Natural killer cell treated with Interleukin-12 subunit alpha and Interleukin-12 subunit beta and Interleukin-15 and Interleukin-18, amount 100 ng/mL, for 72 hours (primary cell): ENCODE measurements around the gene C3orf52. TPM values are rescaled to one million over a fixed set of nuclear protein-coding genes. Genes with fewer than 3 reads are reported as not detected.
"Not testable (repeated sequence)": the region's sequence is repeated elsewhere in the genome, so short reads cannot be mapped to it uniquely, and the experiment has no call there.

Experiments used
- ATAC-seq, 2 donors: fragments of 150-1000 bp; cut with Tn5 transposase in 1 of 2; sonication (Bioruptor Pico), chemical (Tn5 transposase) in 1 of 2; 2 replicates each; pipeline ENCODE4 v1.10.0; 2021
- DNase-seq: peaks from one replicate; pipeline ENCODE4 v3.0.0; 2022; ENCODE audit warnings: low spot score
- H3K27ac Mint-ChIP-seq, 2 donors: 1 replicate in 1 of 2; 2 replicates in 1 of 2; pipeline ENCODE4 v1.8.0; 2022; ENCODE audit warnings: mixed read lengths in 2 of 2, mild to moderate bottlenecking in 1 of 2, moderate library complexity in 1 of 2
- H3K27me3 Mint-ChIP-seq, 2 donors: 1 replicate in 1 of 2; 2 replicates in 1 of 2; pipeline ENCODE4 v1.8.0; 2022; ENCODE audit warnings: mixed read lengths in 2 of 2
- H3K36me3 Mint-ChIP-seq: one replicate; pipeline ENCODE4 v1.8.0; 2022; ENCODE audit warnings: mixed read lengths
- H3K4me1 Mint-ChIP-seq, 2 donors: 1 replicate in 1 of 2; 2 replicates in 1 of 2; pipeline ENCODE4 v1.8.0; 2022; ENCODE audit warnings: low read depth in 2 of 2, mixed read lengths in 2 of 2, mild to moderate bottlenecking in 1 of 2
- H3K4me3 Mint-ChIP-seq: one replicate; pipeline ENCODE4 v1.8.0; 2022; ENCODE audit warnings: mixed read lengths
- H3K9me3 Mint-ChIP-seq: 2 replicates; pipeline ENCODE4 v1.8.0; 2022; ENCODE audit warnings: mixed read lengths
- total RNA-seq, 2 donors: library from RNA; stranded (reverse); gene quantifications; one replicate each; pipeline ENCODE4 v1.2.3, GENCODE V29; 2022

The C3orf52 gene
- total RNA-seq, 2 donors from 2014 or later = 0.64 to 1.8 TPM

GRCh38 chr3:112072387-112073060 lies 13.7 kb upstream of the C3orf52 start:
- not testable (repeated sequence) for H3K27ac Mint-ChIP-seq, H3K9me3 Mint-ChIP-seq, ATAC-seq, DNase-seq, H3K4me3 Mint-ChIP-seq, H3K36me3 Mint-ChIP-seq, H3K4me1 Mint-ChIP-seq
- peaks cover 17 to 44% of the 10 kb centered on the region in 2 donors for H3K27me3 Mint-ChIP-seq

DNA sequence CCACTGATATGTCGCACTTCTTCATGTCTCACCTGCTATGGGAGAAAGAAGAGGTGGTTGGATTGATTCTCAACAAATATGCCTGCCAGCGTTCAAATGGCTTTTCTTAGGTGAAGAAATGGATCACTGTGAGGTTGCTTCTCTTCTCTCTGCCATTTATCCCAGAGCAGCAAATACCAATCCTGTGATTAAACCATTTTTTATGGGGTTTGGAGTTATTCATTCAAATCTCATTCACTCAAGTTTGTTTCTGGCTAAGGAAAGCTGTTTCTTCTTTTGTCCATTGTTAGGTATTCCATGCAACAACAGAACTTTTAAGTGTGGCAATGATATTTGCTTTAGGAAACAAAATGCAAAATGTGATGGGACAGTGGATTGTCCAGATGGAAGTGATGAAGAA lies 12.2 kb upstream of the C3orf52 start:
- H3K27ac Mint-ChIP-seq = no peak overlapping the region
- no peaks in the 10 kb centered on the region for H3K36me3 Mint-ChIP-seq
- H3K27me3 Mint-ChIP-seq = peaks cover 19 to 29% of the 10 kb centered on the region in 2 donors
- no peak for DNase-seq
- H3K4me3 Mint-ChIP-seq = no peak overlapping the region
- no peaks in the 10 kb centered on the region for H3K9me3 Mint-ChIP-seq
- H3K4me1 Mint-ChIP-seq = no peaks in the 10 kb centered on the region
- ATAC-seq = no peak

DNA sequence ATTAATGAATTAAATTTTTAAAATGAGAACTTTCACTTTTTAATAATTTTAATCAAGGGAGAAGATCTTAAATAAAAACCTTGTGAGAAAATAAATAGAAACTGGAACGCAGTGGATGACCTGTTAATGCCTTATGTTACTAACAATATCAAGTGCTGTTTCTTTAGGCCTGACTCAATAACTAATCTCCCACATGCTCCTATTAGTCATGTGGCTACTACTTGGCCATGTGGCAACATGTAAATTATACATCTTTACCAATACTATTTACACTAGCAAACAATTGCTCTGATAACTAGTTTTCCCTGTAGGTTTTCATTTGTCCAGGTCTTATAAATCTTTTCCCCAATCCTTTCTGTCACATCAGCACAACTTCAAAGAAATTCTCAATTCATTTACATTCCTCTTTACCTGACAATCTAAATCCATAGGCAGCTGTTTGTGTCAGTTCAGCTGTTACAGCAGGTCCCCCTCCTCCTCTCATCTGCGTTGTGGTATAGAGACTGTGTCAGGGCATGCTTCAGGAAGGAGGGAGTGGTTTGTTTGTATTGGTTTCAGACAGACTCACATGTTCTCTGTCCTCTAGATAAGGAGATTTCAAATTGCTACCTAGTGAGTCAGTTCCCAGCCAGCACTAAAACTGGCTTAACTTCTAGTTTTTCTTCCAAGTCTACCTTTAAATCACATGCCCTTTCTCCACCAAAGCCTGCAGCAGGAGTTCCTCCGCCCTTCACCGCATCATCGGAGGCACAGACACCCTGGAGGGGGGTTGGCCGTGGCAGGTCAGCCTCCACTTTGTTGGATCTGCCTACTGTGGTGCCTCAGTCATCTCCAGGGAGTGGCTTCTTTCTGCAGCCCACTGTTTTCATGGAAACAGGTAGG lies 11.3 kb upstream of the C3orf52 start:
- no peak for ATAC-seq
- no peak for DNase-seq
- no peaks in the 10 kb centered on the region for H3K4me1 Mint-ChIP-seq
- peaks cover 15 to 23% of the 10 kb centered on the region in 2 donors for H3K27me3 Mint-ChIP-seq
- no peak overlapping the region for H3K27ac Mint-ChIP-seq
- no peak overlapping the region for H3K4me3 Mint-ChIP-seq
- H3K36me3 Mint-ChIP-seq = no peaks in the 10 kb centered on the region
- no peaks in the 10 kb centered on the region for H3K9me3 Mint-ChIP-seq

DNA sequence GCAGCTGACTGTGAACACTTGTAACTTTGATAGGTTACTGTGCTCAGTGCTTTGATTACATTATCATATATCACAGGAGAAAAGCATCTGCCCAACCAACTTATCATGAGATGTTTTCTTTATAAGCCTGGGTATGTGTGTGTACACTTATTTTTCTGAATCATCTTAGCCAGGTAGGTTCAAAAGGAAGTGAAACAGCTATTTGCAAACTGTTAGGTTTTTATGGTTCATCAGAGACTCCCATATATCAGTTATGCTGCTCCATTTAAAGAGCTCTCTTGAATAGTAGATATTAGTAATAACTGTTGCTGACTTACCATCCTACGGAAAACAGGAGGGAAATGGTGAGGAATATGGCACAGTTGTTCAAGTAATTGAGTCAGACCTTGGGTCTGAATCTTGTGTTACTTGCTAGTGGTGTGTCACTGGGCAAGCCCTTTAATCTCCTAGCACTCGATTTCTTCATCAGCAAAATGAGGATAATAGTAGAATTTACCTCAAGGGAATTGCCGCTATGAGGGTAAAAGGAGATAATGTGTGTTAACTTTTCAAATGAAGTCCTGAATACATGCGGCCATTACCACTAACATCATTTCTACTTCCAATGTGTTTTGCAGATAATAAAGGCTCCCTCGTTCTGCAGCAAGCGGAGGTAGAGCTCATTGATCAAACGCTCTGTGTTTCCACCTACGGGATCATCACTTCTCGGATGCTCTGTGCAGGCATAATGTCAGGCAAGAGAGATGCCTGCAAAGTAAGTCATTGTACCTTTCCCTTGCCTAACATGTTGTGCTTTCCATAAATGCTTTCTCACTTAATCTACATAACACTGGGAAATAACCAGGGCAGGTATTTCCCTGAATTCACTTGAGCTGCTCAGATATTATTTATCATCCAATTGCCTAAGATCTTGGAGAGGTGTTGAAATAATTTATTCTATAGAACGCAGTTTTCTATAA lies 7.8 kb upstream of the C3orf52 start:
- peaks cover 7% of the 10 kb centered on the region in 2 donors for H3K27me3 Mint-ChIP-seq
- no peak for DNase-seq
- no peaks in the 10 kb centered on the region for H3K36me3 Mint-ChIP-seq
- H3K9me3 Mint-ChIP-seq = no peaks in the 10 kb centered on the region
- no peaks in the 10 kb centered on the region for H3K4me1 Mint-ChIP-seq
- no peak overlapping the region for H3K27ac Mint-ChIP-seq
- ATAC-seq = no peak
- H3K4me3 Mint-ChIP-seq = no peak overlapping the region

DNA sequence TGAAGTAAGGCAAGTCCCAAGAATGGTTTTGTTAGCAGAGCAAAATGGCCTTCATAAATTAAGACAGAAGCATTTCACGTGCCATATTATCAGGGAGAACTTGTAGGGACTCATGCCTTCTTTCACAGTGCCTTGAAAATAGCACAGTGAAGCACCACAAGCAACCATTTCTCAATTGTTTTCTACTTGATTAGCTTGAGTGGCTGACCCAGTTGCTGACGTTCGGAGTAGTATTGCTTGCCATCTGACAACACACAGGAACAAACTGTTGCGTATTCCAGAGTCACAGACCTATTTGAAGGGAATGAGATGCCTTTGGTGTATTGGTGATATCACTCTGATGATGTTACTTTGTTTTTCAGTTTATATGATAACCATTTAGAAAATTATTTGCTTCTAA lies 3.0 kb upstream of the C3orf52 start:
- ATAC-seq (no peak), DNase-seq (no peak)
- peaks cover 7 to 20% of the 10 kb centered on the region in 2 donors for H3K27me3 Mint-ChIP-seq
- H3K9me3 Mint-ChIP-seq = no peaks in the 10 kb centered on the region
- peaks cover 6 to 10% of the 10 kb centered on the region in 2 donors for H3K4me1 Mint-ChIP-seq
- no peak overlapping the region for H3K4me3 Mint-ChIP-seq
- no peaks in the 10 kb centered on the region for H3K36me3 Mint-ChIP-seq
- no peak overlapping the region for H3K27ac Mint-ChIP-seq

DNA sequence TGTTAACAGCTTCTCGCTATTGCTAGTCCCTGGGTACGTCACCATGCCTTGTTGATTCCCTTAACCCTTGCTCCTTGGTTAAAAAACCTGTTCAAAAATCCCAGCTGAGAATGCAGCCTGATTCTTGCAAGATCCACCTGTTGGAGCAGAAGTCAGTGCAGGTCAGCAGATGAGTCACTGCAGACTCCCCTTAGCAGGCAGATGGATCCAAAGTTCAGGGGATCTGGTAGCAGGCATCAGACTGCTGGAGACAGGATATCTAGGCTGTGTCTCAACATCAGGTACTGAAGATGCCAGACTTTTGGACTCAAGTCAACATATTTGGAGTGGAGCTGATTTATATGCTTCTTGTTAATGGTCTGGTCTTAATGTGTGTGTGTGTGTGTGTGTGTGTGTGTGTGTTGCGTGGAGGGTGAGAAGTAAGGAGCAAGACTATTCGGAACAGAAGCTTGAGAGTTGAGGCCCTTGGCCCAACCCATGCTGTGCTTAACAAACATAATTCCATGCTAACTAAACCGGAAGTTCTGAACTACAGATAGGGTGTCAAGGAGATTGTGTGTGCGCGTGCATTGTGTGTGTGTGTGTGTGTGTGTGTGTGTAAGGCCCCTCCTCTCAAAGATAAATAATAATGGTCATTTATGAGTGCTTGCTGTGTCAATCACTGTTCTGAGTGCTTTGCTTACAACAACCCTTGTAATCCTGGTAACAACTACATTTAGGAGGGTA lies 1.0 kb upstream of the C3orf52 start:
- no peak for DNase-seq
- peaks cover 6 to 11% of the 10 kb centered on the region in 2 donors for H3K4me1 Mint-ChIP-seq
- no peak overlapping the region for H3K27ac Mint-ChIP-seq
- no peaks in the 10 kb centered on the region for H3K9me3 Mint-ChIP-seq
- peak overlapping the region; percentile 71 for H3K4me3 Mint-ChIP-seq
- H3K27me3 Mint-ChIP-seq = peaks cover 12 to 26% of the 10 kb centered on the region in 2 donors
- no peaks in the 10 kb centered on the region for H3K36me3 Mint-ChIP-seq
- no peak for ATAC-seq

DNA sequence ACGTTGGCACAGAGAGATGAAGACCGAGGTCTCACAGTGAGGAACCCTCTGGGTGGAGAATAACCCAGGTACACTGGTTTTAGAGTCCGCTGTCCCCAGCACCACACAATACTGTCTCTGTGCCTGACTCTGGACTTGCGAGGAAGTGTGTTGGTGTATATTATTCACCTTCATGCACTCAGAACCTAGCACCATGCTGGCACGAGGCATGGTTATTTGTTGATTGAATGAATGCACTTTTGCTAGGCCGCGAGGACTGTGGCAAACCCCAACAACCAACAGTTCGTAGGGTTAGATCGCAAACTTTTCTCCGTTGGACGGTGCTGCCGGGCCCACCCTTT lies 484 bp upstream of the C3orf52 start:
- Mint-ChIP-seq H3K27me3 (peaks cover 12 to 26% of the 10 kb centered on the region in 2 donors), H3K9me3 (no peaks in the 10 kb centered on the region), H3K4me3 (peak overlapping the region; percentile 71), H3K4me1 (peaks cover 6 to 16% of the 10 kb centered on the region in 2 donors), H3K36me3 (no peaks in the 10 kb centered on the region), H3K27ac (no peak overlapping the region)
- no peak for ATAC-seq
- no peak for DNase-seq

- Mint-ChIP-seq H3K36me3 (no peaks in the 10 kb centered on the region), H3K27ac (peak overlapping the region in 1 of 2 donors; percentile 65), H3K4me1 (peaks cover 10 to 19% of the 10 kb centered on the region in 2 donors), H3K27me3 (peaks cover 12 to 26% of the 10 kb centered on the region in 2 donors), H3K9me3 (no peaks in the 10 kb centered on the region), H3K4me3 (peak overlapping the region; percentile 71)
- DNase-seq = no peak
- ATAC-seq = no peak
These were observed 811 bp downstream of the C3orf52 start for GRCh38 chr3:112086875-112087524.

- DNase-seq (no peak), ATAC-seq (no peak)
- Mint-ChIP-seq H3K36me3 (no peaks in the 10 kb centered on the region), H3K4me3 (no peak overlapping the region), H3K9me3 (no peaks in the 10 kb centered on the region), H3K27me3 (peaks cover 14 to 25% of the 10 kb centered on the region in 2 donors), H3K27ac (no peak overlapping the region), H3K4me1 (peaks cover 10 to 25% of the 10 kb centered on the region in 2 donors)
These were observed 1.6 kb downstream of the C3orf52 start for GRCh38 chr3:112087746-112088145.

DNA sequence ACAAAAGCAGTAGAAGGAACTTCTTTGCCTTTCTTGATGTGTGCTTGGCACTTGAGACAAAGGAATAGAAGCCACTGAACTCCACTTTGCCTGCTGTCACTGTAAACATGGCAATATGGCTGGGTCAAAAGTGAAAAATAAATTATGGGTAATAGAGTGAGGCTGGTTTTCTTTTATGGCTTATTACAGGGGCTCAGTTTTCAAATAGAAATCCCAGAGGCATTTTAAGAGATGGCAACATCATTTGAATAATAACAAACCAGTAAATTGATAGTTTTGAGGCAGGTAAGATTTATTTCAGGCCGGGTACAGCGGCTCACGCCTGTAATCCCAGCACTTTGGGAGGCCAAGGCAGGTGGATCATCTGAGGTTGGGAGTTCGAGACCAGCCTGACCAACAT lies 2.8 kb downstream of the C3orf52 start:
- peaks cover 10 to 30% of the 10 kb centered on the region in 2 donors for H3K4me1 Mint-ChIP-seq

GRCh38 chr3:112089956-112090886 lies 4.0 kb downstream of the C3orf52 start:
- peaks cover 10 to 30% of the 10 kb centered on the region in 2 donors for H3K4me1 Mint-ChIP-seq
- no peaks in the 10 kb centered on the region for H3K36me3 Mint-ChIP-seq
- DNase-seq (no peak), ATAC-seq (no peak)
- no peaks in the 10 kb centered on the region for H3K9me3 Mint-ChIP-seq
- peaks cover 17 to 20% of the 10 kb centered on the region in 2 donors for H3K27me3 Mint-ChIP-seq
- H3K4me3 Mint-ChIP-seq = no peak overlapping the region
- H3K27ac Mint-ChIP-seq = no peak overlapping the region

More for the DNA sequence above, 2.8 kb downstream of the C3orf52 start:
- Mint-ChIP-seq H3K36me3 (no peaks in the 10 kb centered on the region), H3K4me3 (no peak overlapping the region), H3K27me3 (peaks cover 20 to 22% of the 10 kb centered on the region in 2 donors), H3K9me3 (no peaks in the 10 kb centered on the region), H3K27ac (no peak overlapping the region)
- no peak for ATAC-seq
- no peak for DNase-seq
